Omental fat pad (tissue), 4 donors: ENCODE results near the gene ABCA3. TPM values are rescaled to one million over a fixed set of nuclear protein-coding genes. Genes with fewer than 3 reads are reported as not detected.
A peak's percentile ranks its signal among the peaks of the same experiment; 100 is the strongest.

ENCODE experiments used
- ATAC-seq: fragments of 150-250 bp; one replicate; pipeline ENCODE4 v1.9.1; 2016; ENCODE audit warnings: mild to moderate bottlenecking, moderate library complexity; ENCODE audit not compliant: low FRiP score
- DNase-seq: peaks from one replicate; pipeline ENCODE4 v3.0.0-alpha.2; 2019; ENCODE audit warnings: low spot score
- CTCF ChIP-seq, 3 donors: fragments of 450-650 bp; IDR thresholded peaks; one replicate each; pipeline ENCODE4 v1.5.1; 2016 to 2017; ENCODE audit warnings: antibody characterized with exemption in 3 of 3, mild to moderate bottlenecking in 3 of 3, moderate library complexity in 2 of 3
- total RNA-seq, 4 donors: library from RNA; depleted of rRNA; stranded (reverse); fragments of >200 nt; gene quantifications; one replicate each; pipeline ENCODE4 v1.1.0, GENCODE V29; 2016

The ABCA3 gene
- total RNA-seq, 4 donors from 2014 or later, result 6.6 to 19.0 (median 8.0) TPM

DNA sequence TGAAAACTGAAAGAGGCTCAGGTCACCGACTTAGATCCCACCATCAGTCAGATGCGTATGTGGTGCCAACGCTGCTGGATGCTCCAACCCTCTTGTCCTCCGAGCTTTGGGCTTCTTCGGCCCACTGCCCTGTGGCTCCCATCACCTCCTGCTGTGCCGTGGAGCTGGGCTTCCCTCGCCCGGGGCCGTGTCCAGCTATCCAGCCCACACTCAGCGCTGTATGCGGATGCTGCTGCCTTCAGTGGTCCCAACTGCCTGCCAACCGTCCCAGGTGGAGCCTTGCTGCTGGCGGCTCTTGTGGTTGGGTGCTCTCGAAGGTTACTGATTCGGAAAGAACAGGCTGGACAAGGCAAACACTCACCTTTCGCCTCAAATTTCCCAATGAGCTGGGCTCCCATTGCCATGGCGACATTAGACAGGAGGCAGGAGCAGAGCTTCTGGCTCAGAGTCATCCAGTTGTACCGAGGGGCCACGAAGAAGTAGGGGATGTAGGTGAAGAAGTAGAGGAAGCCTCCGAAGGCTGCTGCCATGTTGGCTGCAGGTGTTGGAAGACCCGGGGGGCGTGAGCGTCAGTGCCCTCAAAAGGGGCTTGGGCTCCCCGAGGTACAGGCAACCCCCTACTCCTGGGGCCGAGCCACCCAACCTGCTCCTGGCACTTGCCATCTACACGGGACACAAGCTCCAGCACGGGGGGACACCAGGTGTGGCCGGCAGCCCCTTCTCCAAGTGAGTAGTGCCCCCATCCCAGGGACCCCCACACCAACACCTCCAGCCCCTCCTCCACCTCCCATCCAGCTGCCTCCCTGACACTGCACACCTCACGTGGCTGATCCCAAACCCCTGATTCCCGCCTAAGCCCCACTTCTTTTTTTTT is 32.2 kb downstream of the ABCA3 start:
- DNase-seq, result no peak
- TF ChIP-seq CTCF (IDR thresholded peaks at IDR 0.05), result no peak
- ATAC-seq, result no peak

GRCh38 chr16:2299915-2300192 is 40.7 kb downstream of the ABCA3 start:
- no peak for TF ChIP-seq CTCF (IDR thresholded peaks at IDR 0.05)
- DNase-seq (no peak), ATAC-seq (no peak)

DNA sequence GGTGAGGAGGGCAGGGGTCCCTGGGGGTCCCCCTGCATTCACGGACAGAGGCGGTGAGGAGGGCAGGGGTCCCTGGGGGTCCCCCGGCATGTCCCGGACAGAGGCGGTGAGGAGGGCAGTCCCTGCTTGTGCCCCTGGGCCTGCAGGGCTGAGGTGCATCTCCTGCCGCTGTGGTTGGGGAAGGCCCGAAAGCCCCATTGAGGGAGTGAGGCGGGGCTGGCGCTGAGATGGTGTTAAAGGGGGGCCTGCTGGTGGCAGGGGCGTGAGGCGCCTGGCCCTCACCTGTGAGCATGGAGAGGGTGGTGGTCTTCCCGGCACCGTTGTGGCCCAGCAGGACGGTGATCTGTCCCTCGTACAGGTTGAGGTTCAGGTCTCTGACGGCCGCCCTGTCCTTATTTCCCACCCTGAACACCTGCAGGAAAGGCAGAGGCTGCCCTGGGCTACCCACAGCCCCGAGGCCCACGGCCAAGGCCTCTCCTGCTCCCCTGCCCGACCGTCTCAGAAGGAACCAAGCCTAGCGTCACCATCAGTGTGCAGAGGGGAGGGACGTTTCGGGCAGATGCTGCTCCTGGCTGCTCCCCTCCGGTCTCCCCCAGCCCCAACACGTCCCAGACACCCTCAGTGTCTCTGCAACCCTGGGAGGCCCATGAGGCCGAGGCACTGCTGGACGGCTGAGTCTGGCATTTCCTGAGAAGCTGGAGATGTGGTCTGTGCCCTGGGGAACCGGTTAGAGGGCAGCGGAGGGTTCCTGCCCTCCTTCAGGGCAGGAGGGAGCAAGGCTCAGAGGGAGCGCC is 41.2 kb downstream of the ABCA3 start:
- no peak for TF ChIP-seq CTCF (IDR thresholded peaks at IDR 0.05)
- DNase-seq (no peak), ATAC-seq (peak; percentile 30)

DNA sequence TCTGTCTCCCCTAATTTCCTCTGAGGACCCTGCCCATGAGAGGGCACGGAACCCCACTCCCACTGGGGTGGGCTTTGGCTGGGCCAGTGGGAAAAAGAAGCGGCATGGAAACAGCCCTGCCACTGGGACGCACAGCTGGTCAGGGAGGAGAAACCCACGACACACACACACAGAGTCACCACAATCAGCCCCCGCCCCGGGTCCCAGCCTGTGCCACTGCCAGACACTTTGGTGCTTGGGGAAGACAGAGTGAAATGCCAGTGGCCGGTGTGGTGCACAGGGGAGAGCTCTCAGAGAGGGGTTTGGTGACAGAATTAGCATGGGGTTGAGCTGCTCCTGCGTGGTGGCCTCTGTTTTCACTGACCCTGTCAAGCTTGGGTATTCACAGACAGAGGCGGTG is 41.9 kb downstream of the ABCA3 start:
- DNase-seq (no peak), ATAC-seq (no peak)
- no peak for TF ChIP-seq CTCF (IDR thresholded peaks at IDR 0.05)

GRCh38 chr16:2297506-2297860 is 43.0 kb downstream of the ABCA3 start:
- DNase-seq (no peak), ATAC-seq (no peak)
- no peak for TF ChIP-seq CTCF (IDR thresholded peaks at IDR 0.05)

GRCh38 chr16:2296661-2297505 is 43.6 kb downstream of the ABCA3 start:
- ATAC-seq (peak; percentile 68), DNase-seq (no peak)
- TF ChIP-seq CTCF (IDR thresholded peaks at IDR 0.05), result no peak
